Liver (tissue), 3 donors: ENCODE data around the gene PPM1E.

Experiments
- JUND ChIP-seq, 2 donors: IDR thresholded peaks; 2 replicates each; pipeline ENCODE4 v1.6.1; 2016; ENCODE audit warnings: antibody characterized with exemption in 2 of 2
- RAD21 ChIP-seq, 2 donors: IDR thresholded peaks; 2 replicates each; pipeline ENCODE4 v1.6.1; 2016; ENCODE audit warnings: antibody characterized with exemption in 2 of 2, mild to moderate bottlenecking in 2 of 2
- YY1 ChIP-seq: IDR thresholded peaks from 2 replicates; pipeline ENCODE4 v1.6.1; 2016; ENCODE audit warnings: antibody characterized with exemption, mild to moderate bottlenecking
- ZBTB33 ChIP-seq: IDR thresholded peaks from 2 replicates; pipeline ENCODE4 v1.6.1; 2016; ENCODE audit warnings: antibody characterized with exemption
- TF ChIP-seq, protein P1 (sequence below): fragments of 150-350 bp; IDR thresholded peaks from 2 replicates; pipeline ENCODE4 v1.5.1; 2017; ENCODE audit warnings: improper control_type of control experiment, low read depth, low read length; ENCODE audit not compliant: missing input control
- TF ChIP-seq, protein P2 (sequence below): IDR thresholded peaks from 2 replicates; pipeline ENCODE4 v1.6.1; 2016; ENCODE audit warnings: antibody characterized with exemption
- donor health status: healthy.
- donor health status: healthy.

DNA sequence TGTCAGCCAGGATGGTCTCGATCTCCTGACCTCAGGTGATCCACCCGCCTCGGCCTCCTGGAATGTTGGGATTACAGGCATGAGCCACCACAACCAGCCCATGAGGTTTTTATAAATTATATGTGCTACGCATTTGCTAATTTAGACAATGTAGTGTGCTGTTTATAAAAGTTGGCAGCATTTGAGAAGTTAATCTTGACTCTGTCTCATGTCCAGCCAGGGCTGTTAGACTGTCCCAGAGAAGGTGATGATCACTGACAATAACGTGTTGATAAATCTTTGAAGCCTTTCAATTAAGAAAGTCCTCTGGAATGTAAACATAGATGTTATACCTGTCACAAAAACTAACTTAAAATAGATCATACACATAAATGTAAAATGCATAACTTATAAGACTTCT is 82.0 kb downstream of the PPM1E start:
- TF ChIP-seq, protein P1, sequence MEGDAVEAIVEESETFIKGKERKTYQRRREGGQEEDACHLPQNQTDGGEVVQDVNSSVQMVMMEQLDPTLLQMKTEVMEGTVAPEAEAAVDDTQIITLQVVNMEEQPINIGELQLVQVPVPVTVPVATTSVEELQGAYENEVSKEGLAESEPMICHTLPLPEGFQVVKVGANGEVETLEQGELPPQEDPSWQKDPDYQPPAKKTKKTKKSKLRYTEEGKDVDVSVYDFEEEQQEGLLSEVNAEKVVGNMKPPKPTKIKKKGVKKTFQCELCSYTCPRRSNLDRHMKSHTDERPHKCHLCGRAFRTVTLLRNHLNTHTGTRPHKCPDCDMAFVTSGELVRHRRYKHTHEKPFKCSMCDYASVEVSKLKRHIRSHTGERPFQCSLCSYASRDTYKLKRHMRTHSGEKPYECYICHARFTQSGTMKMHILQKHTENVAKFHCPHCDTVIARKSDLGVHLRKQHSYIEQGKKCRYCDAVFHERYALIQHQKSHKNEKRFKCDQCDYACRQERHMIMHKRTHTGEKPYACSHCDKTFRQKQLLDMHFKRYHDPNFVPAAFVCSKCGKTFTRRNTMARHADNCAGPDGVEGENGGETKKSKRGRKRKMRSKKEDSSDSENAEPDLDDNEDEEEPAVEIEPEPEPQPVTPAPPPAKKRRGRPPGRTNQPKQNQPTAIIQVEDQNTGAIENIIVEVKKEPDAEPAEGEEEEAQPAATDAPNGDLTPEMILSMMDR, result no peak
- TF ChIP-seq RAD21 (IDR thresholded peaks at IDR 0.05) (no peak), YY1 (no peak), JUND (IDR thresholded peaks at IDR 0.05) (no peak), ZBTB33 (no peak)
- TF ChIP-seq, protein P2, sequence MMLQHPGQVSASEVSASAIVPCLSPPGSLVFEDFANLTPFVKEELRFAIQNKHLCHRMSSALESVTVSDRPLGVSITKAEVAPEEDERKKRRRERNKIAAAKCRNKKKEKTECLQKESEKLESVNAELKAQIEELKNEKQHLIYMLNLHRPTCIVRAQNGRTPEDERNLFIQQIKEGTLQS, result no peak
